Measurements from ENCODE around the gene MTMR3.

GRCh38 chr22:29949872-29950271, 66.9 kb downstream of the MTMR3 start:
- TF ChIP-seq, protein P1, sequence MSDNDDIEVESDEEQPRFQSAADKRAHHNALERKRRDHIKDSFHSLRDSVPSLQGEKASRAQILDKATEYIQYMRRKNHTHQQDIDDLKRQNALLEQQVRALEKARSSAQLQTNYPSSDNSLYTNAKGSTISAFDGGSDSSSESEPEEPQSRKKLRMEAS (IDR thresholded peaks at IDR 0.05), result no peak
- TF ChIP-seq NFIC (IDR thresholded peaks at IDR 0.05), result no peak
- no peak for TF ChIP-seq EP300 (IDR thresholded peaks at IDR 0.05; ENCODE audit: borderline replicate concordance)
- no peak for TF ChIP-seq YY1 (IDR thresholded peaks at IDR 0.05; ENCODE audit: low read depth)
- TF ChIP-seq RAD21 (IDR thresholded peaks at IDR 0.05; ENCODE audit: low read depth), result no peak
- no peak for TF ChIP-seq EGR1 (IDR thresholded peaks at IDR 0.05)
- TF ChIP-seq TAF1 (IDR thresholded peaks at IDR 0.05; ENCODE audit: low read depth), result no peak
- TF ChIP-seq CREB1 (IDR thresholded peaks at IDR 0.05; ENCODE audit: low read depth), result no peak
- no peak for TF ChIP-seq USF1 (IDR thresholded peaks at IDR 0.05)
- no peak for TF ChIP-seq FOXM1 (IDR thresholded peaks at IDR 0.05; ENCODE audit: borderline replicate concordance, low read depth)
- TF ChIP-seq ZBTB7A (IDR thresholded peaks at IDR 0.05; ENCODE audit: low read depth), result no peak

Measured in Ishikawa (cell line).